Measurements from ENCODE around the gene PPIH. TPM values are rescaled to one million over a fixed set of nuclear protein-coding genes. Genes with fewer than 3 reads are reported as not detected.
"Not testable (repeated sequence)": the region's sequence is repeated elsewhere in the genome, so short reads cannot be mapped to it uniquely, and the experiment has no call there.

Gene PPIH
- total RNA-seq, 1 donor from 2014 or later = 64.1 TPM

- ChIA-PET CTCF (no interaction called here), POLR2A (interaction anchor here (0.5 to 4.8 kb wide), 29 partner anchors 9 to 1312 kb away, joined by 3 to 82 read pairs (median 5); partner anchors contain the start of genes C1orf50, CCDC30, CFAP57 and EBNA1BP2)
- H3K27me3 Mint-ChIP-seq = no peaks in the 10 kb centered on the region
- H3K4me3 Mint-ChIP-seq = peak within 1 kb of the TSS; percentile 97
- peak; percentile 88 for ATAC-seq (ENCODE audit: low read depth)
- no peak for TF ChIP-seq CTCF (IDR thresholded peaks at IDR 0.05)
- peaks cover 44% of the 10 kb centered on the region for H3K36me3 Mint-ChIP-seq (ENCODE audit: low read depth)
- peaks cover 57% of the 10 kb centered on the region for H3K4me1 Mint-ChIP-seq
- H3K27ac Mint-ChIP-seq = peak within 1 kb of the TSS; percentile 97
- no peaks in the 10 kb centered on the region for H3K9me3 Mint-ChIP-seq
- intact Hi-C loops (cut with micrococcal nuclease) = loop anchor here (1.0 to 10.0 kb wide), 9 partner anchors 24 to 683 kb away; partner anchors contain the start of genes C1orf50, CCDC30, ELOVL1 and ERMAP
- DNase-seq = peak; percentile 88
Observed at GRCh38 chr1:42681741-42682483, 23.7 kb downstream of the PPIH start, which contains the start of gene YBX1. Gene YBX1, plus strand, starts transcription at chr1:42682418. Its CDS starts 148 bp downstream, at chr1:42682566.

GRCh38 chr1:42682484-42682738 is 24.2 kb downstream of the PPIH start:
- Mint-ChIP-seq H3K4me1 (peaks cover 62% of the 10 kb centered on the region), H3K27ac (peak overlapping the region; percentile 97), H3K36me3 (ENCODE audit: low read depth) (peaks cover 47% of the 10 kb centered on the region), H3K4me3 (peak overlapping the region; percentile 97)
- DNase-seq, H3K9me3 Mint-ChIP-seq, H3K27me3 Mint-ChIP-seq: not testable (repeated sequence)
- intact Hi-C loops (cut with micrococcal nuclease) = loop anchor here (1.0 to 10.0 kb wide), 9 partner anchors 24 to 682 kb away; partner anchors contain the start of genes C1orf50, CCDC30, ELOVL1 and ERMAP
- ChIA-PET POLR2A (interaction anchor here (0.5 to 4.8 kb wide), 29 partner anchors 9 to 1991 kb away, joined by 3 to 82 read pairs (median 5); partner anchors contain the start of genes C1orf50, CCDC30, CFAP57 and EBNA1BP2), CTCF (interaction anchor here (0.9 to 1.4 kb wide), 2 partner anchors 12 to 84 kb away, joined by 3 to 4 read pairs; no protein-coding TSS in a partner anchor)
- peak; percentile 15 for ATAC-seq (ENCODE audit: low read depth)

- intact Hi-C loops (cut with micrococcal nuclease) = loop anchor here (1.0 to 10.0 kb wide), 9 partner anchors 25 to 682 kb away; partner anchors contain the start of genes C1orf50, CCDC30, ELOVL1 and ERMAP
- H3K9me3 Mint-ChIP-seq = no peaks in the 10 kb centered on the region
- DNase-seq (peak; percentile 71), ATAC-seq (ENCODE audit: low read depth) (peak; percentile 41)
- TF ChIP-seq CTCF (IDR thresholded peaks at IDR 0.05) = no peak
- ChIA-PET CTCF (interaction anchor here (0.9 to 1.4 kb wide), 2 partner anchors 11 to 83 kb away, joined by 3 to 4 read pairs; no protein-coding TSS in a partner anchor), POLR2A (interaction anchor here (0.5 to 4.8 kb wide), 32 partner anchors 9 to 1992 kb away, joined by 3 to 82 read pairs (median 5); partner anchors contain the start of genes C1orf50, CCDC30, CFAP57 and EBNA1BP2)
- H3K4me1 Mint-ChIP-seq = peaks cover 67% of the 10 kb centered on the region
- H3K27ac Mint-ChIP-seq = peak overlapping the region; percentile 87
- H3K4me3 Mint-ChIP-seq = peak overlapping the region; percentile 91
- H3K27me3 Mint-ChIP-seq = no peaks in the 10 kb centered on the region
- peaks cover 52% of the 10 kb centered on the region for H3K36me3 Mint-ChIP-seq (ENCODE audit: low read depth)
Observed at GRCh38 chr1:42682739-42683531, 24.7 kb downstream of the PPIH start.

- TF ChIP-seq CTCF (IDR thresholded peaks at IDR 0.05) = no peak
- no peak for DNase-seq
- intact Hi-C loops (cut with micrococcal nuclease) = loop anchor here (5.0 to 10.0 kb wide), 2 partner anchors 238 to 681 kb away; partner anchors contain the start of gene ELOVL1
- no peaks in the 10 kb centered on the region for H3K27me3 Mint-ChIP-seq
- ATAC-seq (ENCODE audit: low read depth) = no peak
- no peaks in the 10 kb centered on the region for H3K9me3 Mint-ChIP-seq
- H3K36me3 Mint-ChIP-seq (ENCODE audit: low read depth) = peaks cover 61% of the 10 kb centered on the region
- peak overlapping the region; percentile 87 for H3K27ac Mint-ChIP-seq
- H3K4me1 Mint-ChIP-seq = peaks cover 79% of the 10 kb centered on the region
- POLR2A ChIA-PET = interaction anchor here (0.8 to 4.8 kb wide), 5 partner anchors 10 to 350 kb away, joined by 4 to 82 read pairs (median 15); partner anchors contain the start of genes C1orf50, FOXJ3, P3H1 and PPCS
- CTCF ChIA-PET = no interaction called here
- peak overlapping the region; percentile 91 for H3K4me3 Mint-ChIP-seq
Observed at GRCh38 chr1:42684139-42684538, 25.9 kb downstream of the PPIH start.

GRCh38 chr1:42686418-42686817 is 28.2 kb downstream of the PPIH start:
- no peak for TF ChIP-seq CTCF (IDR thresholded peaks at IDR 0.05)
- ChIA-PET POLR2A (interaction anchor here (1.1 to 1.2 kb wide), 2 partner anchors 28 to 80 kb away, joined by 3 to 4 read pairs; partner anchors contain the start of genes C1orf50, P3H1 and PPIH), CTCF (no interaction called here)
- Mint-ChIP-seq H3K27me3 (no peaks in the 10 kb centered on the region), H3K4me1 (peaks cover 90% of the 10 kb centered on the region), H3K4me3 (peak overlapping the region; percentile 24), H3K27ac (no peak overlapping the region), H3K36me3 (ENCODE audit: low read depth) (peaks cover 70% of the 10 kb centered on the region), H3K9me3 (no peaks in the 10 kb centered on the region)
- ATAC-seq (ENCODE audit: low read depth) (no peak), DNase-seq (no peak)
- intact Hi-C loops (cut with micrococcal nuclease) = loop anchor here (10.0 kb wide), 1 partner anchor 678 kb away; the partner anchor contains the start of gene ELOVL1

Data from activated B cell treated with CpG ODN at 0.5 μM for 24 hours (primary cell).